Measurements from ENCODE around the gene ACSM2A. TPM values are rescaled to one million over a fixed set of nuclear protein-coding genes. Genes with fewer than 3 reads are reported as not detected.

ACSM2A gene
- total RNA-seq, 1 experiment from 2014 or later, result not detected

Other genes starting within 250 kb of the ACSM2A start
- gene GP2, start 124.0 kb upstream of the ACSM2A start, total RNA-seq (2021), result not detected in 2 replicates
- gene UMOD, start 98.8 kb upstream of the ACSM2A start, total RNA-seq (2021), result not detected in 2 replicates
- not detected in 2 replicates for gene PDILT, start 46.8 kb upstream of the ACSM2A start, total RNA-seq (2021)
- gene ACSM5, start 42.0 kb upstream of the ACSM2A start, total RNA-seq (2021), result not detected in 2 replicates
- not detected in 2 replicates for gene ACSM2B, start 124.8 kb downstream of the ACSM2A start, total RNA-seq (2021)
- 0.81 and 0.83 TPM in 2 replicates for gene ACSM1, start 246.2 kb downstream of the ACSM2A start, total RNA-seq (2021)